Stimulated activated CD8-positive, alpha-beta memory T cell treated with anti-CD3 and anti-CD28 coated beads, Interleukin-2, amount 100 ng/mL, for 1 hour (primary cell): ENCODE data around the gene PCSK5.

Experiments
- DNase-seq, 2 donors: peaks; one replicate each; pipeline ENCODE4 v3.0.0-alpha.2; 2020; ENCODE audit warnings: low read depth in 2 of 2

Gene PCSK5

DNA sequence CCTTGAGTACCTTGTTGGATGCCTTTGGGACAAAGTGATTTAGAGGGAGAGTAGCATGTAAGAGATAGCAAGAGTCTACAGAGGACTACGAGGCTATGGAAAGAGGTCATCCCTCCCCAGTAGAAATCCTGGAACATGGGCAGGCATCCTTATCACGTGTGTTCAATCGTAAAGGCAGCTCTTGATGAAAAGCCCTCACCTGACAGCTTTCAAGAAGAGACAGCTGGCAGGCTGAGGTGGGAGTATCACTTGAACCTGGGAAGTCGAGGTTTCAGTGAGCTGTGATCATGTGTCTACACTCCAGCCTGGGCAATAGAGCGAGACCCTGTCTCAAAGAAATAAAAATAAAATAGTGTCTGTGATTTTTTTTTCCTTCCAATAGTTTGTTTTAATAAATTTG lies 112.6 kb downstream of the PCSK5 start:
- no peak for DNase-seq

DNA sequence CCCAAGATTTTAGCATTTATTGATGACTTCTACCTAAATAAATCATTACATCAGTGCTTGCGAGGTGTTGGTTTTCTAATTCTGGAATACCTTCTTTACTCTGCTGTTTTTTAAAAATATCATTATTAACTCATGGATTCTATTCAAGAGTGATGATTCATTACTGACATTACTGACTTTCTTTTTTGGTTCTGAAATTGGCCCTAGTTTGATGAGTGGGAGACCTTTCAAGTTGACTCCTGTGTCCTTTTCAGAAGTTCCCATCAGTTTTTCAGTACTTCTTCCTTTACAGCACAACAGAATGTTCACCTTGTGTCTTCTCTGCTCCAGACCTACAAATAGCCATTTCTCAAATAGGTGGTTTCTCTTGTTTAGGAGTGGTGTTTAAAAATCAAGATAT lies 114.1 kb downstream of the PCSK5 start:
- no peak for DNase-seq

DNA sequence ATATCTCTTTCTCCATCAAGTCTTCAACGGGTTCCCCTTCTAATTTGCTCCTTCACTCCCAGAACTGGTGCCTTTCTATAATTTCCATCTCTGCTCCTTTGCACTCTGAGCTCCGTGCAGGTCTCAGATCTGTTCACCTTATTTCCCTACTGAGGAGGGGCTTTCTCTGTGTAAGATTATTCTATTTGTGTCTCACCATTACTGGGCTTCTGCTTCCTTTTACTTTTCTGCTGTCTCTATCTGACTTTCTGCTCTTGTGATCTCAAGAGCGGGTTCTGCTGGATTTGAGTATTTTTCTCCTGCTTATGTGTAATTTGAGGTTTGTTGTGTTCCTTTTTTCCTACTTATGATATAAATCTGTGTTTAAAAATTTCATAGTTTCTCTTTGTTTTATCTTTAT lies 117.5 kb downstream of the PCSK5 start:
- DNase-seq, result no peak

DNA sequence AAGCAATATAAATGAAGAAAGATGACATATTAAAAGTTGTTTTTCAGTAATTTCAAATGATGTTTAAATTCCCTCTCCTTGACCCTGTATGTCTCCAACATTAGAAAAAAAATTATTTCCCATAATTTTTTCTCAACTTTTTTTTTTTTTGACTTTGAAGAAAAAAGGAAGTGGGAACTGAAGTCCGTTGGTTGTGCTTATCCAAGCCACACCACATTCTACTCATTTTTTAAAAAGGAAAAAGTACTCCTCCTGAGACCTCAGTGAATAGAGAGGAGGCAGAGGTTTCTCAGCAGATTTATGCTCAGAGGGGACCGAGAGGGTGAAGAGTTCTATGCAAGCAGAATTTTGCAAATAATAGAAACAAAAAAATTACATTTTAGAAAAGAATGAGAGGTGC lies 123.3 kb downstream of the PCSK5 start:
- no peak for DNase-seq

DNA sequence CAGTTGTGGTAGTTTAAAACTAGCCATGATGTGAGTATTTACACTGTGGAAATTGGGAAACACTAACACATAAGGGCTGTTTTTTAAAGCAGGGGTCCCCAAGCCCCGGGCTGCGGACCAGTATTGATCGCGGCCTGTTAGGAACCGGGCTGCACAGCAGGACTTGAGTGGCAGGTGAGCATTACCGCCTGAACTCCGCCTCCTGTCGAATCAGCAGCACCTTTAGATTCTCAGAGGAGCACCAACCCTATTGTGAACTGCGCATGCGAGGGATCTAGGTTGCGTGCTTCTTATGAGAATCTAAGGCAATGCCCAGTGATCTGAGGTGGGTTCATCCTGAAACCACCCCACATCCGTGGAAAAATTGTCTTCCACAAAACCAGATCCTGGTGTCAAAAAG lies 127.8 kb downstream of the PCSK5 start:
- DNase-seq, result no peak

DNA sequence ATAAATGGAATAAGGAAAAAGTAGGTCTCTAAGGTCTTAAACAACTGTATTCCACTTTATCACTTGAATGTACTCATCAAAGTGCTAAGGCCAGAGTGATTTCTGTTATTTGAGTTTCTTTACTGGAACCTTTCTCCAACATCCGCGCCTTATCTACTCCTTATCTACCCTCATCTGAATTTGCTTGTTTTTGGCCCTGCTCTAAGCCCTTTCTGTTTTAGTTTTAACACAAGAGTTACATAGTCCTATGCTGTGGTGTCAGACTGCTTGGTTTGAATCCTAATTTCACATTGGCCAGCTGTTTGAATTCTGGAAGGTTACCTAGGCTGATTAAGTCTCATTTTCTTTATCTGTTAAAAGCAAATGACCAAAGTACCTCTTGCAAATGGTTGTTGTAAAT lies 128.3 kb downstream of the PCSK5 start:
- DNase-seq, result no peak

DNA sequence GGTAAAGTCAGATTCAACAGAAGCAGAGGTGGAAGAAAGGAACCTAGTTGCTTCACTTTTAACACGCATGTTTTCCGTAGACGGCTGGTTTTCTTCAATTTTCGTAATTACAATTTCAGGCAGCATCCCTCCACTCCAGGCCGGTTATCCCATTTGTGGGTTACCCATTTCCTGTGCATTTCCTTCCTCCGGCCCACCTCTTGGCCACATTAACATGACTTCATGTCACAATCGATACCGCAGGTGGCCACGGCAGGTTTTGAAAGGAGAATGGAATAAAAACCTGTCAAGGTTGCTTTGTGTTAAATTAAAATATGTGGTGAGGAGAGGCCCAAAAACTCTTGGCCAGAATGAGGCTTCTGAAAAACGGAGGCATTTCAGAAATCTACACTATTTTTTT lies 130.2 kb downstream of the PCSK5 start:
- DNase-seq, result no peak

DNA sequence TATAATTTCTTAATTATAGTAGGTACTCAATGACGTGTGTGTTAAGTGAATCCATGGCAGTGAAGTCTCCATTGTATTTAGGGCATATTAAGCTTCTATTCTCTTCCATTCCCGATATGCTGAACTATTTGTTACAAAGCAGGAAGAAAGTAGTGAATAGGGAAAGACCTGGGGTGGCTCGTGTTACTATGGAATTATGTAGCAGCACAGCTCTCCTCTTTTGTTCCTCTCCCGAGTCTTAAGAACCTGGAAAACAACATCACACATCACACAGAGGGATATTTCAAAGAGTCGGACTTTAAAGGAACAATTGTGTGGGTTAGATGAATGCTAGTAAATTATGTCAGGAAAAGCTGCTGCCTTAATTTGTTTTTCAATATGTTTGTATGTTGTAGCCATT lies 131.8 kb downstream of the PCSK5 start:
- DNase-seq, result no peak

DNA sequence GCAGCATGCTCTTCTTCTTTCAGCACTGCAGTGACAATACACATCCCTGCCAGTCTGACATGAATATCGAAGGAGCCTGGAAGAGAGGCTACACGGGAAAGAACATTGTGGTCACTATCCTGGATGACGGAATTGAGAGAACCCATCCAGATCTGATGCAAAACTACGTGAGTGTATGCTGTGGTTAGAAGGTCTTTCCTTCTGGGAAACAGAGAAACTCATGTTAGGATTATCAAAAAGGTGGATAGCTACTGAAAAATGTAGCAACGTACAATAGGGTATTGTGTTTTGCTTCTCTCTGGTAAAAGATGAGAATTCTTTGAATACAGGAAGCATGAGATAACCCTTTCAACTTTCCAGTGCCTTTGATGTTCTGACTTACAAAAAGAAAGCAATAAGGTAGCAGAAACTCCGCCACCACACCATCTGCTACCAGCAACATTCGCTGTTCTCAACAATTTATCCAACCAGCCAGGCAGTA lies 133.3 kb downstream of the PCSK5 start:
- DNase-seq, result peak in 1 of 2 donors; percentile 13

DNA sequence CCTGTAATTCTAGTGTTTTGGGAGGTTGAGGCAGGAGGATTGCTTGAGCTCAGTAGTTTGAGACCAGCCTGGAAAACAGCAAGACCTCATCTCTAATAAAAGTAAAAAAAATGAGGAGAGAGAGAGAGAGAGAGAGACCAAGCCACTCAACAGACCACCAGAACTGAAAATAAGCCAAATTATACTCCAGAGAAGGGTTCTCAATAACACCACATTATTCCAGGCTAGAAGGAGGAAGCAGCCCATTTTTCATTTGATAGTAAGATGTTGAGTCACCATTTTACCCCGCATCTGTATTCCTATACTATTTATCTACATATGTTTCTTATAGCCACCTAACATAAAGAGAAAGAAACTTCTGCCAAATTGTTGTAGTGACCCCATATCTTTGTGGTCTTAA lies 134.8 kb downstream of the PCSK5 start:
- DNase-seq, result no peak

DNA sequence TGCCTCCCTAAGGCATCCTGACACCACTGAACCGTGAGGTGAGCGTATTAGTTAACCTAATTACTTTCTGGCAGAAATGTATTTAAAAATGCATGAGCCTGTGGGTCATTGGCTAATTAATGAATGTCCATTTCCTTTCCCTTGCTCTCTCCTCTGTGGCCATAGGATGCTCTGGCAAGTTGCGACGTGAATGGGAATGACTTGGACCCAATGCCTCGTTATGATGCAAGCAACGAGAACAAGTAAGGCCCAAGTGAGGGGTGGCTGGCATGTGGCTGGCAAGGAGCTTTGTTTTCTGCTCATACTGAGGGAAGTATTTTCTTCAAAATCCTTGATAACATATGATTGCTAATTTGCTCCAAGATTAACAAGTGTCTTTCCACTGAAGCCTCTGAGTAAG lies 136.3 kb downstream of the PCSK5 start:
- no peak for DNase-seq

DNA sequence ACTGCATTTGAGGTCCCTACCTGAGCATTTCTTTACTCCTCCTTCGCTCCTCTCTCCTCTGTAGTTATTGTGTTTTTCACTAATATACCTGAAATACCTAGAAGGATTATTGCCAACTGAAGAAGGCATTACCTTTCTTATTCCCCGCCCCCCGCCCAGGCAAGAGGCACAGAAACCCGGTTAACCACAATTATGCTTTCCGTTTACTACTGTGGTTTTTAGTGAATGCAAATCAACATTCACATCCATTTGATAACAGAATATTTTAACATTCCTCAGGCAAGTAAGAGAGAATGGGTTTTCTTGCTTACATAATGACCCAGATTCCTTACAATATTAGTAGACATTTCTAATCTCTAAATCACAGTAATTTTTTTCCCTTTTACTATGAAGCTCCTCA lies 136.9 kb downstream of the PCSK5 start:
- no peak for DNase-seq

DNA sequence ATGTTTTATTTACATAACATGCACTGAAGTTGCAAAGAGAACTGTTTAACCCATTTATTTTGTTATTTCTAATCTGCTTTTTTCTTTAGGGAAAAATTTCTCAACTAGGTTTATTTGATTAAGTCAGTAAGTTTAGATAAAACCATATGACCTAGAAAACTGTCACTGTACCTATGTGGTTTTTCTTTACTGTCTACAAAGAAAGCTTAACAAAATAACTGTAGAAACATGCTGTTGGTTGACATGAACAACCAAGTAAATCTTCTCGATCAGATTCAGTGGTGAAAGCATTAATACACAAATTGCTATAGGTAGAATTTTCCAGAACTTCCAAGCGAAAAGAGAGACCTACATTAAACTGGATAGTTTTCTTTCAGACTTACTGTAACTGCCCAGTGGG lies 137.4 kb downstream of the PCSK5 start:
- no peak for DNase-seq

DNA sequence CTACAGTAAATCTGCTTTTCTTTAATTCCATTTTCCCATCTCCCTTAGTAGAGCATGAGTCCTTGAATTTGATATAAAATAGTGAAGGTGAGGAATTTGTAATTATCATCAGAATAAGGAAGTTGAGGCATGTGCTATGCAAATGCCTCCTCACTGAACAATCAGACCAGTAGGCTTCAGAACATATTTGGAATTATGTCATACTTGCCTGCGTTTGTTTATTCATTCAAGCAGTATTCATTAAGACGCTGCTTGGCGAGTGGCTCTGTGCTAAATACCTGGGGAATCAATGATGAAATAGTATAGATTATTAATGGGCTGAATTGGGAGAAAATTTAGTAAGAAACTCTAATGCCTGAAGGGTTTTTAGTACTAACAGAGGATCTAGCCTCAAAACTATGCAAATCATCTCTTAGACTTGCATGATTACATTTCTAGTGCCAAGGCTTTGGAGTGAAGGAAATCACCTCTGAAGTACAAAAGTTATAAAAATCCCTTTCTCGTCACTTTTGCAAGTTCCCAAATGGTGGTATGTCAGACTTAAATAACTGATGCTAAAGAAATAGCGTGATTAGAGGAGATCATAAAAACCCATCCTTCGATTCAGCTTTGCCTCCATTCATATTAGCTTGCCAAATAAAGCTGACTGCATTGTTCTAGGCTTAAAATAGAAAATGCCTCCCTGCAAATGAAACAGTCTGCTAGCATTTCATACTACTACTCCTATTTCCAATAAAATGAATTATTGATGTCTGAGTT lies 141.7 kb downstream of the PCSK5 start:
- DNase-seq, result no peak

DNA sequence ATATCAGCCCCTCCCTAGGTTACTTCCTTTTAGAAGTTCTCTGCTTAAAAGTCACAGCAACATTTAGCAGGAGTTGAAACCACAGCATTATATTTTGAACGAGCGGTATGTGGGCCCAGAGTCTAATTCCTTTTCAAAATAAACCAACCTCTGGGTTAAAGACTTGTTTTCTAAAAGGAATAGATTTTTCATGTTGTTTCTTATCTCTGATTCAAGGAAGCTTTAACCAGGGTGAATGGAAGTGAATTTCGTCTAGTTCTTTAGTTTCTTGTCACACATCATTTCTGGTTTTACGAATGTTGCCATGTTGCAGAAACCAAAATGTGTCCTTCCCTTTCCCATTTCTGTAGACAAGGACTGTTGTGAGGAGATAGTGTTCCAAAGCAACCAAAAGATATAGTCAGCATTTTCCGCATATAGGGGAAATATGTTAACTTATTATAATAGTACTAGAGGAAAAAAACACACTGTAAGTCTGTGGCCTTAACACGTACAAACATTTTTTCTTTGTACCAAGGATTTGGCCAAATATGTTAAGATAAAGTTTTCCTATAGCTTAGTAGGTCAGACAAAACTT lies 142.4 kb downstream of the PCSK5 start:
- DNase-seq, result no peak

DNA sequence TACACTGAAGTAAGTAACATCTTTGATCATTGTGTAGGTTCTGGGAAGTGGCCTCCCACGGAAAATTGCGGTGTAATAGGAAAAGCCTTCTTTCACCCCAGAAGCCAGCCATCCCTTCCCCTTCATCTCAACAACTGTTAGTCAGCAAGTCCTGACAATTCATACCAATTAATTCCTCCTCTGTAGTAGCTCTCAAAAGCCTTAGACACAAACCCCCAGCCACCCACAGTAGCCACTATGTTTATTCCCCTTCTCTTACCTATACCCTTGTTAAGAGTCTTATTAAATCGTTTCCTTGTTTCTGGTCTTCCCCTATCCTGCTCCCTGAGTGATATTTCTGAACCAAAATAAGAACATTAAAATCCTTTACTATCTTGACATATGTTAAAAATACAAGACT lies 143.6 kb downstream of the PCSK5 start:
- no peak for DNase-seq

DNA sequence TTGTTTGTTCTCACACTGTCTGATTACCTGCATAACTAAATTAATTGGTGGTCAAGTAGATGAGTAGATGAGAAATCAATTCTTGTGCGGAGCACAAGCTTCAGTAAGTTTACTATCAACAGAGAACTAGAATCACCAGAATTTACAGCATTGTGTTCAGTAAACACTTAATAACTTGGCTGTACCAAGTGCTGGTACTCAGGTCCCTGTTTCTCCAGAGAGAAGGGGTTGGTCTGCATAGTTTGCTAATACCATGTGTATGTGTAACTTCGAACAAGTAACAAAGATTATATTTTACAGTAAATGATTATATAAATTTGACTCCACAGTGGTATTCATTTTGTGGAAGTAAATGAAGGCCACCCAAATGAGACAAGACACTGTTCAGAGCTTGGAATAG lies 146.3 kb downstream of the PCSK5 start:
- no peak for DNase-seq

DNA sequence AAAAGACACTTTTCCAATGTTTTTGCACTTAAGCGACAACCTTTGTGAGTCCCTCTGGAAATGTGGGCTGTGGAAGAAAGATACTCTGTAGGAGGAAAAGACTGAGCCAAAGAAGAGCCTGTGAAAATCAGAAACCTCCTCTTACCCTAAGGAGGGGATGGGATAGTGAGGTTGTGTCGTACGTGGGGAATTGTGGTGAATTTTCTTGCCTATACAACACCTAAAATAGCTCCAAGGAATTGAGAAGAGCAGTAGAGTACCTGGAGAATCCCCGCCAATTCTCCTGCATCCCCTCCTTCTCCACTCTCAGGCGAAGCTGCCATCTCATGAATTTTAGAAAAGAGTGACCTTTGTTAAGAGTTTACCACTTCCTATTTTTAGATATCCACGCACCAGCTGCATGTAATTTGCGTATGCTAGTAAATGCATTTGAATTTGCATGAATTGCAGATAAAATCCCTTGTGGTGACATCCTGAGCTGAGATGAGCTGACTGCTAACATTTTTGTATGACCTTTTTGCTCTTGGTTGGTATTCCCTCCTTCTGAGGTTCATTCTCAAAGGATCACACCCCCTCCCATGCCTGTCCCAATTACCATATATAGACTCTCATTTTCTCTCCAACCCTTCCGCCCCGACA lies 147.2 kb downstream of the PCSK5 start:
- no peak for DNase-seq

DNA sequence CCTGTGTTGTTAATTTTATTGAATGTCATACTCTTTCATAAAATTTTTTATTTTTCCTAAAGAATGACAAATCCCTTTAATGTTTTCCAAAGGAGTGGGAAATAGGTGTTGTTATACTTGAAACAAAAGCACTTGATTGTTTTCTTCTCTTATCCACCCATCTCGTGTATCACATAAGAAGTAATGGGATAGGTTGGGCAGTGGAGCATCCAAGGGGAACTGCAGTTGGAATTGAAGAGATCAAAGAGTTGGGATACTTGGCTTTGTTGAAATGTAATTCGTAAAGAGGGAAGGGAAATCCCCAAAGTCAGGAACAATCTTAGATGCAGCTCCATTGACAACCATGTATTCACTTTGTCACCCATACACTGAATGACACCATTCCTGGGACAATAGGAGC lies 148.0 kb downstream of the PCSK5 start:
- DNase-seq, result no peak

DNA sequence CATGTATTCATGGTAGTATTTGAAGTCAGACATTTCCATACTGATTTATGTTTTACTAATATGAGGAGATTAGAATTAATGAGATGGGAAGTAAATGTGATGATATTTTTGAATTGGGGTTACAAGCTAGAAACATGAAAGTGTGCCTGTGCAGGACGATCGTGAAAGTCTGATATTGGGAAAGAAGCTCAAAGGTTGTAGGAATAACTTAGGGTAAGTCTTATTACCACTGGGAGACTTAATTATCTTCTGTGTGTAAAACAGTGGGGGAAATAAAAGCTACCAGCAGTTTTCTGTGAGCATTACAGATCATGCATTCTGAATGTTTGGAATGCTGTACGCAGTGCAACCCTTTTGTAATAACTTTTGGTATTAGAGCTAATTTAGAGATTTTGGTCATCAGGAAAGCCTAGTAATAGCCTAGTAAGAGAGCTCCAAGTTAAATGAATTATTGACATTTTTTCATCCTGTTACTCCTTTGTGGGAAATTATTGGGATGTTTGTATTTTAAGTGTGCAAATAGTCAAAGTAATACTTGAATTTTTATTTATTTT lies 153.9 kb downstream of the PCSK5 start:
- DNase-seq, result no peak

DNA sequence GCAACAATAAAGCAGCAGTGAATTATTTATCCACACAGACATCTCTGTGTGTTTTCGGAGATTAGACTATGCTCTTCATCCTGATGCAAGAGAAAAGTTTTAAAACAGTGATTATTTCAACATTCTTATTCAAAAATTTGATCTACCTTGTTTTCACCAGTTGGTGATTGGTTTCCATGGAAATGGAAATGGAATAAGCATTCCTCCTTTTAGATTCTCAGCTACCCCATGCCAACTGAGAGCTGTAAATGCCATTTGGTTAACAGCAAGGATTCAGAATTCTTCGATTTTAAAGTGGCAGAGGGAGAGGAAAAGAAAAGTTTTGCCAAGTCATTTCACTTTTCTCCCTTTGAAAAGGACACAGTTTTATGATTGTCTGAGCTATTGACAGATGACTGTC lies 154.7 kb downstream of the PCSK5 start:
- no peak for DNase-seq

DNA sequence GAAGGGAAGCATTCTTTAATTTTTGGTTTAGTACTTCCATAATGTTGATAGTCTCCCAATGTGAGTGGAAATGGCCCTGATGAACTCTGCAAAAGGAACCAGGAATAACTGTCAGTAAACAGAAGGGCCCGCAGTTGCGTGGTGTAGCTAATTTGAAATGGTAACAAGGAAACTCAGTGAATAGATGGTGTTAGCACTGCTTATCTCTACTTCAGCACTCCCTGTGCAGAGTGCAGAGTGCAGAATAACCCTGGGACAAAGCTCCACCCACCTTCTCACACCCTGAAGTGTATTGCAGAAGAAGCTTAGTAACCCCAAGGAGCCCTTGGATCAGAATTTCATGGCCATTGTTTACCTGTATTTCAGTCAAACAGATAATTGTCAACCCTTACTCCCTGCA lies 158.9 kb downstream of the PCSK5 start:
- no peak for DNase-seq

DNA sequence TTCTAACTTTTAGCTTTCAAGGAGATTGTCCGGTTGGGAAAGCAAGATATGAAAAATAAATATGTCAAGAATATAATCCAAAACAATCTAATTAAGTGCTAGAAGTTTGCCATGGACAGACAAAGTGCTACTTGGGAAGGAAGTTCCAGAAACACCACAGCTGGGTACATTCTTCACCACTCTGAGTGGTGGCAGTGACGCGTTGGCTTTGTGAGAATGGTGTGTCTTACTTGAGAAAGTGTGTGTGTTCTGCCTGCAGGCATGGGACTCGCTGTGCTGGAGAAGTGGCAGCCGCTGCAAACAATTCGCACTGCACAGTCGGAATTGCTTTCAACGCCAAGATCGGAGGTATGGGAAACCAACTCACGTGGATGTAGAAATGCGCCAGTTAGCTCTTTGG lies 177.2 kb downstream of the PCSK5 start:
- no peak for DNase-seq
